HCT116 (cell line): Measurements from ENCODE around the gene UPF3A. TPM values are rescaled to one million over a fixed set of nuclear protein-coding genes. Genes with fewer than 3 reads are reported as not detected.

Source experiments
- ATAC-seq: fragments of 200-7000 bp; cut with Tn5 transposase; 2 replicates; pipeline ENCODE4 v1.9.1; 2020; ENCODE audit warnings: mild to moderate bottlenecking, moderate library complexity
- BruUV-seq: library from RNA; stranded (reverse); fragments of 400-500 nt; replicated peaks from 2 replicates; lab custom pipeline; 2021; lab: Mats Ljungman, UMichigan
- CTCF ChIA-PET: fragments of 300-600 bp; sonication (Branson Sonifier 250); formaldehyde crosslinking; loops from one replicate; lab custom pipeline; 2021; ENCODE audit warnings: antibody characterized with exemption; lab: Charles Lee
- POLR2A ChIA-PET: fragments of 300-600, 350-600 bp; sonication (Branson Sonifier 250); formaldehyde crosslinking; loops from one replicate; lab custom pipeline; 2021; ENCODE audit warnings: antibody characterized with exemption; lab: Charles Lee
- RAD21 ChIA-PET, 2 experiments: fragments of 300-600 bp; sonication (Branson Sonifier 250); formaldehyde crosslinking; loops; one replicate each; lab custom pipeline; 2023; ENCODE audit warnings: low total read pairs in 2 of 2; ENCODE audit not compliant: uncharacterized antibody in 2 of 2, unreplicated experiment in 2 of 2, low non-redundant PET in 1 of 2; lab: Charles Lee
- DNase-seq: peaks from one replicate; pipeline ENCODE4 v3.0.0-alpha.2; 2010; ENCODE audit warnings: low read depth, low spot score
- H2AFZ ChIP-seq: fragments of 200-600 bp; shearing (Covaris generic), sonication (generic); 2 replicates; pipeline ENCODE4 v1.6.1; 2017; ENCODE audit warnings: low read depth, mixed run types, mixed read lengths, antibody characterized with exemption, low read length; ENCODE audit not compliant: poor library complexity, severe bottlenecking
- H3K27ac ChIP-seq: 2 replicates; pipeline ENCODE4 v1.5.1; 2012; ENCODE audit warnings: low read depth, low read length
- H3K27me3 ChIP-seq: fragments of 200-600 bp; sonication (generic); 2 replicates; pipeline ENCODE4 v1.6.1; 2016; ENCODE audit warnings: mixed run types, low read length, mixed read lengths; ENCODE audit not compliant: insufficient read depth
- H3K36me3 ChIP-seq, 2 experiments: fragments of 200-500 bp in 1 of 2; fragments of 200-600 bp in 1 of 2; sonication (Bioruptor generic) in 1 of 2; sonication (generic) in 1 of 2; 2 replicates each; pipeline versions ENCODE4 v1.5.1 to v1.6.1; 2014 to 2016; ENCODE audit warnings: low read length in 2 of 2, inconsistent platforms in 1 of 2, mixed read lengths in 1 of 2, mixed run types in 1 of 2; ENCODE audit not compliant: insufficient read depth in 2 of 2, control insufficient read depth in 1 of 2
- H3K4me1 ChIP-seq, 2 experiments: fragments of 200-600 bp in 1 of 2; sonication (generic) in 1 of 2; 2 replicates each; pipeline versions ENCODE4 v1.5.1 to v1.6.1; 2012 to 2017; ENCODE audit warnings: low read length in 2 of 2, inconsistent platforms in 1 of 2, mild to moderate bottlenecking in 1 of 2, mixed read lengths in 1 of 2, mixed run types in 1 of 2, moderate library complexity in 1 of 2; ENCODE audit not compliant: insufficient read depth in 2 of 2, control insufficient read depth in 1 of 2
- H3K4me2 ChIP-seq: fragments of 200-600 bp; sonication (generic); 2 replicates; pipeline ENCODE4 v1.6.1; 2017; ENCODE audit warnings: mixed run types, low read length, mixed read lengths
- H3K4me3 ChIP-seq, 2 experiments: fragments of 200-600 bp in 1 of 2; sonication (generic) in 1 of 2; replicated peaks in 1 of 2; 2 replicates each; pipeline ENCODE4 v1.5.1; 2011 to 2016; ENCODE audit warnings: low read length in 2 of 2, control low read depth in 1 of 2, low read depth in 1 of 2, mild to moderate bottlenecking in 1 of 2, mixed read lengths in 1 of 2, mixed run types in 1 of 2
- H3K79me2 ChIP-seq: fragments of 200-600 bp; sonication (generic); 2 replicates; pipeline ENCODE4 v1.6.1; 2017; ENCODE audit warnings: mild to moderate bottlenecking, mixed run types, low read length, moderate library complexity, mixed read lengths; ENCODE audit not compliant: insufficient read depth
- H3K9ac ChIP-seq: fragments of 200-600 bp; sonication (generic); 2 replicates; pipeline ENCODE4 v1.6.1; 2016; ENCODE audit warnings: low read length, mixed read lengths
- H3K9me2 ChIP-seq: fragments of 200-600 bp; sonication (generic), shearing (Covaris generic); 2 replicates; pipeline ENCODE4 v1.6.1; 2017; ENCODE audit warnings: mixed run types, mild to moderate bottlenecking, moderate library complexity; ENCODE audit not compliant: insufficient read depth
- H3K9me3 ChIP-seq, 2 experiments: fragments of 200-500 bp in 1 of 2; fragments of 200-600 bp in 1 of 2; sonication (Bioruptor generic) in 1 of 2; sonication (generic) in 1 of 2; 2 replicates each; pipeline ENCODE4 v1.6.1; 2014 to 2017; ENCODE audit warnings: low read length in 2 of 2, mixed read lengths in 2 of 2, inconsistent platforms in 1 of 2, low read depth in 1 of 2, mild to moderate bottlenecking in 1 of 2, mixed run types in 1 of 2, moderate library complexity in 1 of 2; ENCODE audit not compliant: control insufficient read depth in 1 of 2, insufficient read depth in 1 of 2
- H4K20me1 ChIP-seq: fragments of 200-600 bp; sonication (generic), shearing (Covaris generic); 2 replicates; pipeline ENCODE4 v1.6.1; 2017; ENCODE audit warnings: mixed run types, mild to moderate bottlenecking, moderate library complexity; ENCODE audit not compliant: insufficient read depth
- CTCF ChIP-seq, 3 experiments: fragments of 200-600 bp in 1 of 3; sonication (generic) in 1 of 3; IDR thresholded peaks in 2 of 3; conservative IDR thresholded peaks in 1 of 3; 2 replicates each; pipeline ENCODE4 v1.5.1; 2012 to 2017; ENCODE audit warnings: low read depth in 2 of 3, low read length in 2 of 3, antibody characterized with exemption in 1 of 3, borderline replicate concordance in 1 of 3, control low read depth in 1 of 3, mild to moderate bottlenecking in 1 of 3, mixed read lengths in 1 of 3, mixed run types in 1 of 3, moderate library complexity in 1 of 3; ENCODE audit not compliant: insufficient read depth in 1 of 3
- EGR1 ChIP-seq: IDR thresholded peaks from 2 replicates; pipeline ENCODE4 v1.6.1; 2012; ENCODE audit warnings: low read depth
- EZH2phosphoT487 ChIP-seq: fragments of 200-600 bp; IDR thresholded peaks from 2 replicates; pipeline ENCODE4 v1.6.1; 2018; ENCODE audit warnings: antibody characterized with exemption, borderline replicate concordance
- SP1 ChIP-seq: IDR thresholded peaks from 2 replicates; pipeline ENCODE4 v1.6.1; 2012; ENCODE audit warnings: low read depth
- TCF7L2 ChIP-seq: IDR thresholded peaks from 2 replicates; pipeline ENCODE4 v1.7.0; 2011; ENCODE audit warnings: borderline replicate concordance, inconsistent platforms; ENCODE audit not compliant: insufficient read depth, insufficient read length; ENCODE audit errors: extremely low read depth
- ZFX ChIP-seq: fragments of 450-650 bp; IDR thresholded peaks from 2 replicates; pipeline ENCODE4 v1.6.1; 2017
- intact Hi-C: fragments of 100-400 bp; cut with micrococcal nuclease; formaldehyde crosslinking; loops from 2 replicates; pipeline ENCODE4 v1.10.0; 2022
- total RNA-seq: library from RNA; stranded (reverse); gene quantifications from one replicate; pipeline ENCODE4 v1.2.1, GENCODE V29; 2021; ENCODE audit not compliant: unreplicated experiment

UPF3A gene
- total RNA-seq, 1 experiment from 2014 or later: 31.8 TPM

DNA sequence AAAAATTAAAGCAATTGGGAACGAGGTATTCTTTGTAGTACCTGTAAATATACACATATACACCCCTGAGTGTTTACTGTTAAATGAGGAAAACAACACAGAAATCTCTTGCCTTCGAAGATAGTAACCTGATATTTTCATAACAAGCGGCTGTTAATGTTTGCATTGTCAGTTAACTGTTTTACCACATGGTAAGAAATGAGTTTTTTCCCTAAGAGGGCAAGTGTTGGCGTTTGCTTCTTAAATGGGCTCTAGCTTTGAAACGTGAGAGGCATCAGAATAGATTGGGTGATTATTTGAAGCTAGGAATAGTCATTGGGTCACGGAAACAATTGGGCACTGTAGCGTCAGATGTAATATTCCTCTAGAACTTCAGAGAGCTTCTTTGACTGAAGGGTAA is 22.0 kb upstream of the UPF3A start:
- H3K4me3 ChIP-seq: no peak overlapping the region
- H3K4me2 ChIP-seq: no peak overlapping the region
- TF ChIP-seq EGR1: no peak
- no peak for TF ChIP-seq TCF7L2
- TF ChIP-seq EZH2phosphoT487: no peak
- TF ChIP-seq, all 23 proteins: peak for 0
- Histone ChIP-seq H3K27me3 (no peaks in the 10 kb centered on the region), H3K9me3 (no peaks in the 10 kb centered on the region), H3K36me3 (peaks cover 42 to 71% of the 10 kb centered on the region in 2 experiments), H4K20me1 (0 out of 2 replicates have a peak, but pooled peaks cover 2% of the 10 kb centered on the region), H3K79me2 (no peaks in the 10 kb centered on the region), H3K9me2 (no peaks in the 10 kb centered on the region), H3K4me1 (no peaks in the 10 kb centered on the region), H3K9ac (no peak overlapping the region), H3K27ac (no peak overlapping the region), H2AFZ (no peak overlapping the region)
- CTCF ChIA-PET: no interaction called here
- intact Hi-C loops: no loop called here
- no peak for DNase-seq
- RAD21 ChIA-PET: no interaction called here
- no peak for ATAC-seq
- no TSS peak for BruUV-seq
- POLR2A ChIA-PET: no interaction called here

GRCh38 chr13:114259974-114260373 is 21.4 kb upstream of the UPF3A start:
- intact Hi-C loops: no loop called here
- DNase-seq (no peak), ATAC-seq (no peak)
- H2AFZ ChIP-seq: no peak overlapping the region
- no peaks in the 10 kb centered on the region for H3K9me2 ChIP-seq
- BruUV-seq: no TSS peak
- H3K4me1 ChIP-seq: no peaks in the 10 kb centered on the region
- H4K20me1 ChIP-seq: 0 out of 2 replicates have a peak, but pooled peaks cover 2% of the 10 kb centered on the region
- CTCF ChIA-PET: no interaction called here
- H3K4me3 ChIP-seq: no peak overlapping the region
- H3K27me3 ChIP-seq: no peaks in the 10 kb centered on the region
- no peak overlapping the region for H3K27ac ChIP-seq
- no peaks in the 10 kb centered on the region for H3K9me3 ChIP-seq
- no peak overlapping the region for H3K4me2 ChIP-seq
- no peak overlapping the region for H3K9ac ChIP-seq
- no peak for TF ChIP-seq SP1
- no peak for TF ChIP-seq ZFX
- TF ChIP-seq EZH2phosphoT487: no peak
- TF ChIP-seq CTCF (IDR thresholded peaks at IDR 0.05 in 2 of 3, conservative IDR thresholded peaks at IDR 0.05 in 1 of 3; ENCODE audit: borderline replicate concordance in 1 of 3, insufficient read depth in 1 of 3, low read depth in 2 of 3, low read length in 2 of 3): no peak
- TF ChIP-seq, all 23 proteins: peak for 0
- H3K36me3 ChIP-seq: peaks cover 44 to 75% of the 10 kb centered on the region in 2 experiments
- POLR2A ChIA-PET: no interaction called here
- H3K79me2 ChIP-seq: no peaks in the 10 kb centered on the region
- RAD21 ChIA-PET: no interaction called here
